HEK293 (cell line): Measurements from ENCODE around the gene GDI2.
A peak's percentile ranks its signal among the peaks of the same experiment; 100 is the strongest.
"Not testable (repeated sequence)": the region's sequence is repeated elsewhere in the genome, so short reads cannot be mapped to it uniquely, and the experiment has no call there.

Experiments used
- CTCF ChIA-PET: fragments of 350-600 bp; formaldehyde crosslinking; extraction: SDS; loops from one replicate; lab custom pipeline; 2021; ENCODE audit warnings: antibody characterized with exemption; lab: Yijun Ruan, JAX
- POLR2A ChIA-PET: fragments of 300-600 bp; formaldehyde crosslinking; extraction: SDS; loops from one replicate; lab custom pipeline; 2020; ENCODE audit warnings: antibody characterized with exemption, inconsistent platforms; lab: Yijun Ruan, JAX
- H3K27ac ChIP-seq: fragments of 200-500 bp; sonication (Bioruptor generic); 2 replicates; pipeline ENCODE4 v1.5.1; 2014; ENCODE audit warnings: low read depth, low read length, control low read depth, inconsistent platforms; ENCODE audit errors: extremely low read depth
- H3K36me3 ChIP-seq, 2 experiments: fragments of 200-500 bp in 1 of 2; sonication (Bioruptor generic) in 1 of 2; 1 replicate in 1 of 2; 2 replicates in 1 of 2; pipeline ENCODE4 v1.5.1; 2014 to 2017; ENCODE audit warnings: inconsistent platforms in 2 of 2, low read length in 2 of 2; ENCODE audit not compliant: control insufficient read depth in 2 of 2, insufficient read depth in 1 of 2
- H3K4me1 ChIP-seq: fragments of 200-500 bp; sonication (Bioruptor generic); 2 replicates; pipeline ENCODE4 v1.5.1; 2014; ENCODE audit warnings: mild to moderate bottlenecking, low read length, inconsistent platforms; ENCODE audit not compliant: control insufficient read depth, insufficient read depth
- H3K4me3 ChIP-seq: 2 replicates; pipeline ENCODE4 v1.5.1; 2011; ENCODE audit warnings: low read depth, mild to moderate bottlenecking, control low read depth, low read length, moderate library complexity
- H3K9me3 ChIP-seq: fragments of 200-500 bp; sonication (Bioruptor generic); 2 replicates; pipeline ENCODE4 v1.5.1; 2014; ENCODE audit warnings: low read depth, low read length, inconsistent platforms; ENCODE audit not compliant: control insufficient read depth, insufficient read depth
- BCL11A ChIP-seq: fragments of 450-650 bp; formaldehyde crosslinking; IDR thresholded peaks from 2 replicates; pipeline ENCODE4 v1.5.1; 2016; ENCODE audit warnings: low read depth, missing biosample characterization, missing genetic modification characterization
- FEZF1 ChIP-seq: fragments of 450-650 bp; formaldehyde crosslinking; IDR thresholded peaks from 2 replicates; pipeline ENCODE4 v1.5.1; 2016; ENCODE audit warnings: missing biosample characterization, missing genetic modification characterization
- GLI4 ChIP-seq: fragments of 450-650 bp; formaldehyde crosslinking; IDR thresholded peaks from 2 replicates; pipeline ENCODE4 v1.5.1; 2016; ENCODE audit warnings: missing biosample characterization, missing genetic modification characterization
- HOXA7 ChIP-seq: sonication (generic); formaldehyde crosslinking; IDR thresholded peaks from 2 replicates; pipeline ENCODE4 v1.8.1; 2022; ENCODE audit warnings: missing genetic modification reagents, borderline replicate concordance
- IKZF3 ChIP-seq: fragments of 450-650 bp; IDR thresholded peaks from 2 replicates; pipeline ENCODE4 v1.5.0; 2018; ENCODE audit warnings: missing biosample characterization, mild to moderate bottlenecking, missing genetic modification characterization, moderate library complexity
- INSM2 ChIP-seq: fragments of 450-650 bp; formaldehyde crosslinking; IDR thresholded peaks from 2 replicates; pipeline ENCODE4 v1.5.1; 2016; ENCODE audit warnings: missing biosample characterization, missing genetic modification characterization
- KLF7 ChIP-seq: fragments of 450-650 bp; formaldehyde crosslinking; IDR thresholded peaks from 2 replicates; pipeline ENCODE4 v1.5.1; 2016; ENCODE audit warnings: missing biosample characterization, missing genetic modification characterization, borderline replicate concordance
- KLF9 ChIP-seq: fragments of 450-650 bp; formaldehyde crosslinking; IDR thresholded peaks from 2 replicates; pipeline ENCODE4 v1.5.1; 2016; ENCODE audit warnings: missing biosample characterization, missing genetic modification characterization, low read depth
- PRDM10 ChIP-seq: fragments of 450-650 bp; formaldehyde crosslinking; IDR thresholded peaks from 2 replicates; pipeline ENCODE4 v1.5.1; 2016; ENCODE audit warnings: missing biosample characterization, missing genetic modification characterization
- ZBTB49 ChIP-seq: fragments of 450-650 bp; formaldehyde crosslinking; IDR thresholded peaks from 2 replicates; pipeline ENCODE4 v1.5.1; 2016; ENCODE audit warnings: missing biosample characterization, missing genetic modification characterization, low read depth
- ZBTB6 ChIP-seq: fragments of 450-650 bp; formaldehyde crosslinking; IDR thresholded peaks from 2 replicates; pipeline ENCODE4 v1.5.1; 2017; ENCODE audit warnings: missing biosample characterization, missing genetic modification characterization
- ZFP41 ChIP-seq: fragments of 450-650 bp; formaldehyde crosslinking; IDR thresholded peaks from 2 replicates; pipeline ENCODE4 v1.5.1; 2016; ENCODE audit warnings: missing biosample characterization, missing genetic modification characterization, borderline replicate concordance
- ZNF121 ChIP-seq: fragments of 450-650 bp; formaldehyde crosslinking; IDR thresholded peaks from 2 replicates; pipeline ENCODE4 v1.5.1; 2016; ENCODE audit warnings: missing biosample characterization, missing genetic modification characterization
- ZNF133 ChIP-seq: fragments of 450-650 bp; formaldehyde crosslinking; IDR thresholded peaks from 2 replicates; pipeline ENCODE4 v1.5.1; 2016; ENCODE audit warnings: missing biosample characterization, missing genetic modification characterization
- ZNF138 ChIP-seq: fragments of 450-650 bp; formaldehyde crosslinking; IDR thresholded peaks from 2 replicates; pipeline ENCODE4 v1.5.1; 2016; ENCODE audit warnings: missing biosample characterization, missing genetic modification characterization, borderline replicate concordance
- ZNF2 ChIP-seq: fragments of 450-650 bp; formaldehyde crosslinking; IDR thresholded peaks from 2 replicates; pipeline ENCODE4 v1.5.1; 2016; ENCODE audit warnings: missing biosample characterization, missing genetic modification characterization
- ZNF211 ChIP-seq: fragments of 450-650 bp; formaldehyde crosslinking; IDR thresholded peaks from 2 replicates; pipeline ENCODE4 v1.5.1; 2016; ENCODE audit warnings: low read depth, missing biosample characterization, missing genetic modification characterization
- ZNF239 ChIP-seq: fragments of 450-650 bp; formaldehyde crosslinking; IDR thresholded peaks from 2 replicates; pipeline ENCODE4 v1.5.1; 2016; ENCODE audit warnings: missing biosample characterization, missing genetic modification characterization
- ZNF37A ChIP-seq: fragments of 450-650 bp; IDR thresholded peaks from 2 replicates; pipeline ENCODE4 v1.5.1; 2018; ENCODE audit warnings: missing biosample characterization, missing genetic modification characterization
- ZNF433 ChIP-seq: fragments of 450-650 bp; formaldehyde crosslinking; IDR thresholded peaks from 2 replicates; pipeline ENCODE4 v1.5.1; 2016; ENCODE audit warnings: missing biosample characterization, missing genetic modification characterization, low read depth
- ZNF664 ChIP-seq: fragments of 450-650 bp; formaldehyde crosslinking; IDR thresholded peaks from 2 replicates; pipeline ENCODE4 v1.5.1; 2016; ENCODE audit warnings: missing biosample characterization, missing genetic modification characterization

Gene GDI2

GRCh38 chr10:5808783-5809392, 4.3 kb downstream of the GDI2 start:
- H3K9me3 ChIP-seq, H3K4me1 ChIP-seq, H3K27ac ChIP-seq, CTCF ChIA-PET, H3K4me3 ChIP-seq: not testable (repeated sequence)
- peaks cover 7 to 17% of the 10 kb centered on the region in 2 experiments; a peak in 2 of 3 replicates for H3K36me3 ChIP-seq
- POLR2A ChIA-PET, result interaction anchor here (0.7 to 3.4 kb wide), 2 partner anchors 72 to 81 kb away, joined by 6 to 21 read pairs; partner anchors contain the start of genes ANKRD16 and FBH1
- TF ChIP-seq ZNF121 (peak; percentile 83), ZNF664 (peak; percentile 91)
- TF ChIP-seq, all 188 proteins: peak for 2; not testable (repeated sequence) for 186

GRCh38 chr10:5806745-5807144, 6.5 kb downstream of the GDI2 start:
- H3K4me1 ChIP-seq, result peaks cover 7% of the 10 kb centered on the region
- POLR2A ChIA-PET, result interaction anchor here (0.6 kb wide), 1 partner anchor 14 kb away, joined by 4 read pairs; no protein-coding TSS in a partner anchor
- no peak overlapping the region for H3K27ac ChIP-seq
- TF ChIP-seq ZNF133 (tag by site-specific recombination), result no peak
- no peak for TF ChIP-seq ZNF239
- no peak for TF ChIP-seq ZNF138
- no peak for TF ChIP-seq ZNF37A (tag by site-specific recombination)
- no peak for TF ChIP-seq ZBTB49 (tag by site-specific recombination)
- no peak for TF ChIP-seq INSM2 (tag by site-specific recombination)
- TF ChIP-seq GLI4 (tag by site-specific recombination), result no peak
- no peak for TF ChIP-seq ZFP41
- TF ChIP-seq IKZF3, result no peak
- no peak for TF ChIP-seq KLF9
- TF ChIP-seq FEZF1 (tag by site-specific recombination), result no peak
- TF ChIP-seq ZNF2 (tag by site-specific recombination), result no peak
- TF ChIP-seq ZNF211, result no peak
- no peak for TF ChIP-seq KLF7 (tag by site-specific recombination)
- no peak for TF ChIP-seq HOXA7 (CRISPR knock-in tag)
- no peak for TF ChIP-seq ZBTB6
- no peak for TF ChIP-seq PRDM10
- TF ChIP-seq ZNF433, result no peak
- no peak for TF ChIP-seq ZNF664
- no peak for TF ChIP-seq BCL11A (tag by site-specific recombination)
- H3K9me3 ChIP-seq, result no peaks in the 10 kb centered on the region
- no peak overlapping the region for H3K4me3 ChIP-seq
- H3K36me3 ChIP-seq, result peaks cover 7 to 17% of the 10 kb centered on the region in 2 experiments; a peak in 2 of 3 replicates
- CTCF ChIA-PET, result no interaction called here
